Vagina (tissue), 2 donors: ENCODE measurements around the gene RRP8.

Experiments used
- CTCF ChIP-seq, 3 experiments: fragments of 450-650 bp in 2 of 3; fragments of 200-600 bp in 1 of 3; sonication (generic) in 1 of 3; IDR thresholded peaks; one replicate each; pipeline ENCODE4 v1.5.1; 2017 to 2019; ENCODE audit warnings: antibody characterized with exemption in 3 of 3, mild to moderate bottlenecking in 2 of 3, moderate library complexity in 2 of 3
- POLR2A ChIP-seq, 2 donors: fragments of 450-650 bp; IDR thresholded peaks; one replicate each; pipeline ENCODE4 v1.6.1; 2017; ENCODE audit warnings: antibody characterized with exemption in 2 of 2, mild to moderate bottlenecking in 2 of 2, moderate library complexity in 2 of 2
- POLR2AphosphoS5 ChIP-seq, 2 donors: sonication (generic); formaldehyde crosslinking; IDR thresholded peaks; one replicate each; pipeline ENCODE4 v1.9.0; 2017; ENCODE audit warnings: antibody characterized with exemption in 2 of 2, mild to moderate bottlenecking in 2 of 2, low read depth in 1 of 2; ENCODE audit not compliant: insufficient read depth in 1 of 2

GRCh38 chr11:6652182-6652581 is 48.8 kb upstream of the RRP8 start:
- TF ChIP-seq CTCF (IDR thresholded peaks at IDR 0.05) = no peak
- no peak for TF ChIP-seq POLR2A (IDR thresholded peaks at IDR 0.05)
- TF ChIP-seq POLR2AphosphoS5 (IDR thresholded peaks at IDR 0.05; ENCODE audit: insufficient read depth in 1 of 2, low read depth in 1 of 2) = no peak
